Measurements from ENCODE around the gene METAP1D. TPM values are rescaled to one million over a fixed set of nuclear protein-coding genes. Genes with fewer than 3 reads are reported as not detected.

The METAP1D gene
- total RNA-seq, 1 experiment from 2014 or later = 12.7 TPM

DNA sequence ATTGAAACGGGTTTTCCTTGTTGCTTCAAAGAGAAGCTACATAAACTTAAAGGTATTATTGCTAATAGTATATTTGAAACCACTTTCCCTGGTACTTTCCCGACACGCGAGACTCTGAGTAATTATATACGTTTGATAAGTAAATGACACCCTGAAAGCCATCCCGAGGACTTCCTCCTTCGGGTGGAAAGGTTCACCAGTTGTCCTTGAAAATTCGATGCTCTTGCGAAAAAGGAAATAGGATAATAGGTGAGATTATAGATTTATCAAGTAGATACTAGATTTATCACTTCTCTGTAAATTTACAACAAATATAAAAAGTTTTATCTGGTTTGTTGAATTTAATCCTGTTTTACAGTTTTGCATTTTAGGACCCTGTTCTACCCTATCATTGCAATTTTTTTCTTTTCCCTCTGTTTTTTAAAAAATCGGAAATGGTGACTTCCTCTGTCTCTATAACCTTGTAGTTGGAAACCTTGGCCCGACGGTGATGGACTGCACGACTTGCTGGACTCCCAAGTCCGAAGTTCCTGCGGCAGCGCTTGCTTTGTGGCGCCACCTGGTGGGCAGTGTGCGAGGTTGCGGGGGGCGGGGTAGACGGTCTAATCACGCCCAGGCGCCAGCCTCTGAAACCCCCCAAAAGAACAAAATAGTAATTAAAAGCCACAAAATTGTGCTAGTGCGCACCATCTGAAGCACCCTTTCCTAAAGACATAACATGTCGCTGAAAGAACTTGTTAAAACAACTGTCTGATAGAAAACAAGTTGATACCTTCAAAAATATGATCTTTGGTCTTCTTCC, 103.9 kb downstream of the METAP1D start:
- POLR2A ChIA-PET (ENCODE audit: low non-redundant PET) = interaction anchor here (0.5 kb wide), 1 partner anchor 14 kb away, joined by 3 read pairs; no protein-coding TSS in a partner anchor
- H3K4me3 ChIP-seq (ENCODE audit: low read depth, low read length, poor library complexity, severe bottlenecking) = peak overlapping the region; percentile 81

DNA sequence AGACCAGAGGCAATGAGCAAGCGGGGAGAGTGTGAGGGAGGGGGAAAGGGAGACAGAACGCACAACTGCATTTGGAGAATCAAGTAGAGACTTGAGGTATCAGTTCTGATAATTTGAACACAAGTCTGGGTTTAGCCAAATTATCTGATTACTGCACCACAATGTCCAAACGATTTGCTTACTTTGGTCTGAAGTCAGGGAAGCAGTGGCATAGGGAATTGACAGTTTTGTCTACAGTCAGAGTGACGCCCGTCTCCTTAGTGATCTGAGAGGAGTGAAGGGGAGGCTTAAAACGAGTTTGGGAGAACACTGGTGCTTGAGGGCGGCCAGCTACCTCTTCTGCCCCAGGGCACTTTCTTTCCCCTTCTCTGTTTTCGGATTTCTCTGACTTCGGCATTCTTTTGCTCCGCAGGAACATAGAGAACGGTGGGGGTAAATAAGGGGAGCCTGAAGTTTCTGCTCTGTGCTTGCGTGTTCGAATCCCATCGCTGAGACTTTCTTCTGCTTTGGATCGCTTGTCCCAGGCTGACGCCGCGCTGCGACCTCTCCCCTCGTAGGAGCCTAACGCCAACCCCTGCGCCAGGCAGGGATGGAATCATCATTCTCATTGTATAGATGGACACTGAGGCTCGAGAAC, 105.8 kb downstream of the METAP1D start:
- H3K36me3 ChIP-seq (ENCODE audit: insufficient read depth, low read length, poor library complexity, severe bottlenecking) = no peaks in the 10 kb centered on the region
- H3K4me1 ChIP-seq (ENCODE audit: insufficient read depth, low read length, poor library complexity, severe bottlenecking) = peaks cover 21% of the 10 kb centered on the region
- BruUV-seq (replicated peaks) = no TSS peak
- H3K9me3 ChIP-seq (ENCODE audit: low read depth, low read length, poor library complexity, severe bottlenecking) = no peaks in the 10 kb centered on the region
- DNase-seq (ENCODE audit: low spot score) = no peak
- no peak overlapping the region for H3K27ac ChIP-seq (ENCODE audit: low read depth, low read length, poor library complexity, severe bottlenecking)
- intact Hi-C loops (cut with micrococcal nuclease; ENCODE audit: unreplicated experiment) = loop anchor here (1.0 to 10.0 kb wide), 3 partner anchors 295 to 1131 kb away; no protein-coding TSS in a partner anchor
- ChIA-PET CTCF (interaction anchor here (0.6 to 3.3 kb wide), 5 partner anchors 185 to 398 kb away, joined by 3 to 11 read pairs (median 4); no protein-coding TSS in a partner anchor), POLR2A (ENCODE audit: low non-redundant PET) (no interaction called here)
- H3K4me3 ChIP-seq (ENCODE audit: low read depth, low read length, poor library complexity, severe bottlenecking) = peak overlapping the region; percentile 44
- H3K27me3 ChIP-seq (replicated peaks; ENCODE audit: insufficient read depth, low read depth, low read length, poor library complexity) = no peaks in the 10 kb centered on the region
- TF ChIP-seq, protein P1, sequence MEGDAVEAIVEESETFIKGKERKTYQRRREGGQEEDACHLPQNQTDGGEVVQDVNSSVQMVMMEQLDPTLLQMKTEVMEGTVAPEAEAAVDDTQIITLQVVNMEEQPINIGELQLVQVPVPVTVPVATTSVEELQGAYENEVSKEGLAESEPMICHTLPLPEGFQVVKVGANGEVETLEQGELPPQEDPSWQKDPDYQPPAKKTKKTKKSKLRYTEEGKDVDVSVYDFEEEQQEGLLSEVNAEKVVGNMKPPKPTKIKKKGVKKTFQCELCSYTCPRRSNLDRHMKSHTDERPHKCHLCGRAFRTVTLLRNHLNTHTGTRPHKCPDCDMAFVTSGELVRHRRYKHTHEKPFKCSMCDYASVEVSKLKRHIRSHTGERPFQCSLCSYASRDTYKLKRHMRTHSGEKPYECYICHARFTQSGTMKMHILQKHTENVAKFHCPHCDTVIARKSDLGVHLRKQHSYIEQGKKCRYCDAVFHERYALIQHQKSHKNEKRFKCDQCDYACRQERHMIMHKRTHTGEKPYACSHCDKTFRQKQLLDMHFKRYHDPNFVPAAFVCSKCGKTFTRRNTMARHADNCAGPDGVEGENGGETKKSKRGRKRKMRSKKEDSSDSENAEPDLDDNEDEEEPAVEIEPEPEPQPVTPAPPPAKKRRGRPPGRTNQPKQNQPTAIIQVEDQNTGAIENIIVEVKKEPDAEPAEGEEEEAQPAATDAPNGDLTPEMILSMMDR (conservative IDR thresholded peaks at IDR 0.05; ENCODE audit: low read depth, low read length) = no peak
- no peak for TF ChIP-seq EZH2 (IDR thresholded peaks at IDR 0.05; ENCODE audit: borderline replicate concordance, low read depth, low read length, poor library complexity, severe bottlenecking)

More for the DNA sequence above, 103.9 kb downstream of the METAP1D start:
- DNase-seq (ENCODE audit: low spot score) = peak; percentile 91
- no peak for TF ChIP-seq EZH2 (IDR thresholded peaks at IDR 0.05; ENCODE audit: borderline replicate concordance, low read depth, low read length, poor library complexity, severe bottlenecking)
- TF ChIP-seq, protein P1 (conservative IDR thresholded peaks at IDR 0.05; ENCODE audit: low read depth, low read length) = peak; percentile 98
- intact Hi-C loops (cut with micrococcal nuclease; ENCODE audit: unreplicated experiment) = loop anchor here (2.0 to 10.0 kb wide), 5 partner anchors 146 to 1129 kb away; partner anchors contain the start of gene HAT1
- peaks cover 39% of the 10 kb centered on the region for H3K4me1 ChIP-seq (ENCODE audit: insufficient read depth, low read length, poor library complexity, severe bottlenecking)
- H3K9me3 ChIP-seq (ENCODE audit: low read depth, low read length, poor library complexity, severe bottlenecking) = no peaks in the 10 kb centered on the region
- no peaks in the 10 kb centered on the region for H3K27me3 ChIP-seq (replicated peaks; ENCODE audit: insufficient read depth, low read depth, low read length, poor library complexity)
- no peak overlapping the region for H3K27ac ChIP-seq (ENCODE audit: low read depth, low read length, poor library complexity, severe bottlenecking)
- H3K36me3 ChIP-seq (ENCODE audit: insufficient read depth, low read length, poor library complexity, severe bottlenecking) = no peaks in the 10 kb centered on the region
- BruUV-seq (replicated peaks) = no TSS peak
- CTCF ChIA-PET = interaction anchor here (0.9 to 3.3 kb wide), 8 partner anchors 8 to 401 kb away, joined by 3 to 11 read pairs (median 4); no protein-coding TSS in a partner anchor

DNA sequence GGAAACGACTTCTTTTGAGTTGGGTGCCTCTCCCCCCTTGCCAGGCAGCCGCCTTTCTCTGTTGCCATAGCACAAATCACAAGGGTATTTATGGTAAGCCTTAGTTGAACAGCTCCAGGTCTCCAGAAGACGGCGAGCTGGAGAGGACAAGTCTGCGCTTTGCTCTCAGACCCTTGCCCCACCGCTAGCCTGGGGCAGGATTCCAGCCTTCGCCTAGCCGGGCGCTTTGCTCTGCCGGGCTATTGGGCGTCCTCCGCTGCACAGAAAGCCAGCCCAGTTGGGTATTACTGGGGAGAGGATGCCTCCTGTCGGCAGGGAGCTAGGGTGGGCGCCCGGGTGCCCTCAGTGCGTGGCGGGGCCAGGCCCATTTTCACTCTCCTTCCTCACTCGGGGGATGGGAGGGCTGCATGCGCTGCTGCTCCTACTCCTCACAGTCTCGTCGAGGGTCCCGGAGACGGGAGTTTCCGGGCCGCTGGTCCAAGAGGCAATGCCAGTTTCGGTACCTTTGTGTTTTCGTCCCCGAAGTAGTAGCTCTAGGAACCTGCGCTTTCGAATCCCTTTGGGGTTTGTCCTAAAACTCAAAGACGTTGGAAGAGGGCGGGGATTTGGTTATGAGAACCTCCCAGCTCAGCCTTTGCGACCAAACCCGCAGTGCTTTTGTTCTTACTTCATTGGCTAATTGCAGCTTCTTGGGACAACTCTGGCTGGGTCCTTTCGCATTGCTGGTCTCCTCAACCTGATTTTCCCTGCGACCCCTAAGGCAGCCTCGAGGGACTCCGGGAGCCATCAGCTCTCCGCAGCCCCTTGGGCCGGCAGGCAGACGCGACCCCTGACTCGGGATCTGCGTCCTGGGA, 106.6 kb downstream of the METAP1D start:
- peak; percentile 87 for DNase-seq (ENCODE audit: low spot score)
- POLR2A ChIA-PET (ENCODE audit: low non-redundant PET) = interaction anchor here (0.5 kb wide), 1 partner anchor 141 kb away, joined by 3 read pairs; no protein-coding TSS in a partner anchor
- intact Hi-C loops (cut with micrococcal nuclease; ENCODE audit: unreplicated experiment) = loop anchor here (1.0 to 10.0 kb wide), 2 partner anchors 400 to 1132 kb away; no protein-coding TSS in a partner anchor

More for the DNA sequence above, 106.6 kb downstream of the METAP1D start:
- TF ChIP-seq, protein P1 (conservative IDR thresholded peaks at IDR 0.05; ENCODE audit: low read depth, low read length) = peak; percentile 85
- TF ChIP-seq EZH2 (IDR thresholded peaks at IDR 0.05; ENCODE audit: borderline replicate concordance, low read depth, low read length, poor library complexity, severe bottlenecking) = no peak
- Histone ChIP-seq H3K36me3 (ENCODE audit: insufficient read depth, low read length, poor library complexity, severe bottlenecking) (no peaks in the 10 kb centered on the region), H3K27me3 (replicated peaks; ENCODE audit: insufficient read depth, low read depth, low read length, poor library complexity) (no peaks in the 10 kb centered on the region), H3K4me3 (ENCODE audit: low read depth, low read length, poor library complexity, severe bottlenecking) (peak overlapping the region; percentile 44), H3K9me3 (ENCODE audit: low read depth, low read length, poor library complexity, severe bottlenecking) (no peaks in the 10 kb centered on the region), H3K4me1 (ENCODE audit: insufficient read depth, low read length, poor library complexity, severe bottlenecking) (peaks cover 14% of the 10 kb centered on the region), H3K27ac (ENCODE audit: low read depth, low read length, poor library complexity, severe bottlenecking) (no peak overlapping the region)
- BruUV-seq (replicated peaks) = no TSS peak
- CTCF ChIA-PET = interaction anchor here (0.6 to 2.0 kb wide), 12 partner anchors 11 to 402 kb away, joined by 3 to 15 read pairs (median 4); no protein-coding TSS in a partner anchor
